DMS53 (cell line): Measurements from ENCODE around the gene GON7.
A peak's percentile ranks its signal among the peaks of the same experiment; 100 is the strongest.
"Not testable (repeated sequence)": the region's sequence is repeated elsewhere in the genome, so short reads cannot be mapped to it uniquely, and the experiment has no call there.

ENCODE experiments used
- DNase-seq: peaks from one replicate; lab custom pipeline; 2025; lab: John Stamatoyannopoulos, UW

Gene GON7, protein sequence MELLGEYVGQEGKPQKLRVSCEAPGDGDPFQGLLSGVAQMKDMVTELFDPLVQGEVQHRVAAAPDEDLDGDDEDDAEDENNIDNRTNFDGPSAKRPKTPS

DNA sequence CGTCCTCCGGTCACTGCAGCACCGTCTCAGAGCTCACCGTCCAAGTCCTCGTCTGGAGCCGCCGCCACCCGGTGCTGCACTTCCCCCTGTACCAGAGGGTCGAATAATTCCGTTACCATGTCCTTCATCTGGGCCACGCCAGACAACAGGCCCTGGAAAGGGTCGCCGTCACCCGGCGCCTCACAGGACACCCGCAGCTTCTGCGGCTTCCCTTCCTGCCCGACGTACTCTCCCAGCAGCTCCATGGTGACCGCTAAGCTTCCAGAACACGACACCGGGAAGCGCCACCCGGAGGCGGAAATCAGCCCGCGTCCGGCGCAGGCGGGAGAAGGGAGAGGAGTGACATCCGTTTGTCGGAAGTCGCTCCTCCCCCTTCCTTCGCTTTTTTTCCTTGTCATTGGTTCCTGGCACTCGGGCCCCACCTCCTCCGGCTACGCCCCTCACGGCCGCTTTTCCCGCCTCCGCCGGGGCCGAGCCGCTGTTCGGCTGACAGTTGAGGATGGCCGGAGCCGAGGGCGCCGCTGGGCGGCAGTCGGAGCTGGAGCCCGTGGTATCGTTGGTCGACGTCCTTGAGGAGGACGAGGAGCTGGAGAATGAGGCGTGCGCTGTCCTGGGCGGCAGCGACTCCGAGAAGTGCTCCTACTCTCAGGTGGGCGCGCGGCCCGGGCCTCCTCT is at the start of gene GON7, which contains the start of gene UBR7:
Gene GON7 (minus strand): TSS at position 273 of the 675 bp plus-strand sequence. CDS start 28 bp downstream, at position 245.
Gene UBR7 (plus strand): TSS at position 464 of the 675 bp plus-strand sequence. CDS start 36 bp downstream, at position 500.
- peak; percentile 97 for DNase-seq

DNA sequence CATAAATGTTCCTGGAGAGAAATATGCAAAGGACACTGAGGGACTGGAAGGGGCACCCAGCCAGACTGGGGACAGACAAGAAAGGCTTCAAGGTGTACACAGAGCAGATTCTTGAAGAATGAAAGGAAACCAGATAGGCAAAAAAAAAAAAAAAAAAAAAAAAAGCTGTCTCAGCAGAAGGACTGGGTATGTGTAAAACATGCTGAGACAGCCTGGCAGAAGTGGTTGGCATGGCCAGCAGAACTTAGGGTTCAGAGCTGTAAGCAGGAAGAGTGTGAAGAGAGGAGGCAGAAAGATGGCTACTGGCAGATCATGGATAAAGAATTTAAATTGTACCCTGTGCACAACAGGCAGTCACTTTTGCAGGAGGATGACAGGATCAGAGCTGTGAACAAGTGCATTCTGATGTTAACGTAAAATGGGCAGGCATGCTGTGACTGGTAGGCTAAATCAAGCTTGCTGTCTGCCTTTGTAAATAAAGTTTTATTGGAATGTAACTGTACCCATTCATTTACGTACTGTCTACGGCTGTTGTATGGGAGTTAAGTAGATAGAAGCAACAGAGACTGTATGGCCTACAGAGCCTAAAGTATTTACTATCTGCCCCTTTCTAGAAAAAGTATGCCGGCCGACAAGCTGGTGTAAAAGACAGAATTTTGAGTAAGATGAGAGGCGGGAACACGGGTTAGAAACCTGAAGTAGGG is 42.4 kb upstream of the GON7 start:
- DNase-seq, result no peak

DNA sequence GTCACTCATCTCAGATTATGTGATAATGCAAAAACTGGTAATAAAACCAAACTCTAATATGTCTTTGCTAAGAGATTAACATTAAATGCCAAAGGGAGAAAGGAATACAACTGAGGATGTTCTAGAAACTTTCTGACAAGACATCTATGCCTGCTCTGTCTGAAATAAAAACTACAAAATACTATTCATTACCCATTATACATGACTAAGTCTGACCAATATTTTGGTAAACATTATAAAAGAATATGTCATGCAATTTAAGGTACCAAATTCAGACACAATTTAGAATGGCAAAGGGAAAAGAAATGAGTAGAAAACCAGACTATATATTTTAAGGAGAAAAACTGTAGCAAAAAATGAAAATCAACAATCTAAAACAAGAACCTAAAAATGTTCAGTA is 39.7 kb upstream of the GON7 start:
- no peak for DNase-seq

DNA sequence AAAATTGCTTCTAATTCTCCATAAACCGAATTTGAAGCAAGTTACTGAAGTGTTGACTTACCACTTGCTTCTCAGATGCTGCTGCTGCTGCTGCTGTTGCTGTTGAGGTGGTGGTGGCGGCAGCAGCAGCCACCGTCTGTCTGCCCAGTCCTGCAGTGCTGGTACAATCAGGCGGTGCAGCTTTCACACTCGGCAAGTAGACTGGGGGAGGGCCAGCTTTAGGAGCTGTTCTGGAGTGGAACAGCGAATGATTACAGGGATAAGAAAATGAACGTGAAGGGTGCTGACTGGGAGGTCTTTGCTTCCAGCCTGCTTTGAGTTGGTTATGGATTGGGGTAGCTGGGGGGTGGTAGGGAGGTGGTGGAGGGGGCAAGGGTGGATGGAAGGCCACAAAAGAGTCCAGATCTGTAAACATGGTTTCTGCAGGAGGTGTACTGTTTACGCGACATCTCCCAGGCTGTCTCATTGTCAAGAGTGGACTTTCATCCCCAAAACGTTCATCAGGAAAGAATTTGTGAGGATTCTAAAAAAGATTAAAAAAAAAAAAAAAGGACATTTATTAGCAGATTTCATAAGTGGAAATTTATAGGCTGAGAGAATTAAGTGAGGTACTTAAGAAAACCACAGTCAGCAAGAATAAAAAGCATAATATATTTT is 39.0 kb upstream of the GON7 start:
- DNase-seq, result no peak

DNA sequence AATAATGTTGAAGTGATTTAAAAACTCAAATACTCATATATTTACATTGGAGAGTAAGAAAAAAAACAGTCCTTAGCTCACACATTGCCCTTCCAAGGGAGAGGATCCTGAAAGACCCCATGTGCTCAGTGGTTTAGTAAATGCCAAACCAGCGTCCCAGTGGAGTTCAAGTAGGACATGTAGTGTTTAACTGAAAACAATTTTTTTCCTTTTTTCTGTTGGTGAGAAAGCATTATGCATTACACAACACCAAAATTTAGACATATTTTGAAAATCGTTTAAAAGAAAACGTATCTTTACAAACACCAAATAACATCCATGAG is 33.8 kb upstream of the GON7 start:
- DNase-seq, result no peak

DNA sequence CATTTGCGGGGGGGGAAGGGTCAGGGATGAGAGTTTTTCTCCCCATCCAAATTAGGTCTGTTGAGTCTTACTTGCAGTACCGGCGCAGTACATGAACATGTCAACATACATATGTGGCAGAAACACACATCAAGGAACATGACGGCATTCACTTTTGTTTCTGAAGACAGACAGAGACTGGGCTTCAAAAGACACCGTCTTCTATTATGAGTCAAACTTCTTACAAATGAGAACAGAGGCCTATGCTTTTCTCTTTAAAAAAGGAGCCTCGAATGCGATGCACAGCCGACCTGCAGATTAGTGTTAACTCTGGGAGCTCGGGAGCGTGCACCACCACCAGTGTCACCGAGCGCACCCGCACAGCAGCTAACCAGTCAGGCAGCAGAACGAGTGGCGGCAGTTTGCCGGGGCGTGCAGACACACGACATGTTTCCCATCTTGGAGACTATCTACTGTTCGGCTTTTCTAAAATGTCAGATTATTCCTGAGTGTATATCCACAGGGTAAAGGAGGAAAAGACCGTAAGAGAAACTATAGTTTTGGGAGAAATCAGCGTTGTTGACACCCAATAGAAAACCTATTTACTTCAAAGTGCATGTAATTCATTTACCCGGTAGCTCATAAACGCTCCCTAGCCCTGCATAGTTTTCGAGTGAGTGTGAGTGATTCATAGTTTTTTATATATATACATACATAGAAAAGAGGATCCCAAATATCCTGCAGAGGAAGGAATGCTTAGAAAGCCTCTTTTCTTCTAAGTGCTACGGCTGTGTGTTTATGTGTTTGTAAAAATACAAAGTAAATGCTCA is 33.2 kb upstream of the GON7 start:
- DNase-seq, result no peak

DNA sequence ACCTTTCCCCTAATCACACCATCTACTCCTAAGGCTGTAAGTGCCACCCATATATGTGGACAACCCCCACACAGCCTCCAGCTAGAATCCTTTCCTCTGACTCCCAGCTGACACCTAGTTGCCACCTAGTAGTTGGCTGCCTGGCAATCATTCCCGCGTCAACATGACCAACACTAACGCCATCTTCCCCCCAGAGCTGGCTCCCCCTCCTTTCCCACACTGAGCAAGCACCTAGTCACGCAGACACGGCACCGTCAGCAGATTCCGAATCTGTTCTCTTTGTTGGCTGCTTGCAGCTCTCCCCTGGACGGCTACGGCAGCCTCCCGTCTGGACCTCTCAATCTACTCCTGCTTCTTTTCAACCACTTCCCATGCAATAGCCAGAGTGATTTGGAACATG is 27.9 kb upstream of the GON7 start:
- peak; percentile 2 for DNase-seq

DNA sequence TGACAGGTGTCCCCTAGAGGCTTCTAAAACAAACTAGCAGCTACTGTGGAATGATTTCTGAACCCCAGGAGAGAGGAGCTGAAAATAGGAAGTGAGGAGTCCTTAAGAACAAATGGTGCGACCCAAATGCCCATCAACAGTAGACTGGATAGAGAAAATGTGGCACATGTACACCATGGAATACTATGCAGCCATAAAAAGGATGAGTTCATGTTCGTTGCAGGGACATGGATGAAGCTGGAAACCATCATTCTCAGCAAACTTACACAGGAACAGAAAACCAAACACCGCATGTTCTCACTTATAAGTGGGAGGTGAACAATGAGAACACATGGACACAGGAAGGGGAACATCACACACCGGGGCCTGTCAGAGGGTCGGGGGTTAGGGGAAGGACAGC is 26.2 kb upstream of the GON7 start:
- not testable (repeated sequence) for DNase-seq

DNA sequence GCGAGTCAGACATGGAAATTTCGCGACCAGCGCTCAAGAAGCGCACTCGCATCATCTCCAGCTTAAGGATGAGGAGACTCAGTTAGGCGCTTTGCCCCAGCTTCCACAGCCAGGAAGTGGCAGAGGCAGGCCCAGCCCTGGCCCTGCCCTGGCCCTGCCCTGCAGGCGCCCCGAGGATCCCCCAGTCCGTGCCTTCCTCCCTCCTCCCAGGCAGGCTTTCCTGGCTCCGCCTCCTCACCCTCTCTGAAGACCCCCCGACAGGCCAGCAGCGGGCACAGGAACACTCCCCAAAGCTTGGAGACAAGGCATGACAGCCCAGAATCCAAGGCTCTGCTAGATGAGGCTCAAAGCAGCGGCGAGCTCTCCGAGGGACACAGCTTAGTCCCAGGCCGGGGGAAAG is 25.3 kb upstream of the GON7 start:
- DNase-seq, result peak; percentile 9

DNA sequence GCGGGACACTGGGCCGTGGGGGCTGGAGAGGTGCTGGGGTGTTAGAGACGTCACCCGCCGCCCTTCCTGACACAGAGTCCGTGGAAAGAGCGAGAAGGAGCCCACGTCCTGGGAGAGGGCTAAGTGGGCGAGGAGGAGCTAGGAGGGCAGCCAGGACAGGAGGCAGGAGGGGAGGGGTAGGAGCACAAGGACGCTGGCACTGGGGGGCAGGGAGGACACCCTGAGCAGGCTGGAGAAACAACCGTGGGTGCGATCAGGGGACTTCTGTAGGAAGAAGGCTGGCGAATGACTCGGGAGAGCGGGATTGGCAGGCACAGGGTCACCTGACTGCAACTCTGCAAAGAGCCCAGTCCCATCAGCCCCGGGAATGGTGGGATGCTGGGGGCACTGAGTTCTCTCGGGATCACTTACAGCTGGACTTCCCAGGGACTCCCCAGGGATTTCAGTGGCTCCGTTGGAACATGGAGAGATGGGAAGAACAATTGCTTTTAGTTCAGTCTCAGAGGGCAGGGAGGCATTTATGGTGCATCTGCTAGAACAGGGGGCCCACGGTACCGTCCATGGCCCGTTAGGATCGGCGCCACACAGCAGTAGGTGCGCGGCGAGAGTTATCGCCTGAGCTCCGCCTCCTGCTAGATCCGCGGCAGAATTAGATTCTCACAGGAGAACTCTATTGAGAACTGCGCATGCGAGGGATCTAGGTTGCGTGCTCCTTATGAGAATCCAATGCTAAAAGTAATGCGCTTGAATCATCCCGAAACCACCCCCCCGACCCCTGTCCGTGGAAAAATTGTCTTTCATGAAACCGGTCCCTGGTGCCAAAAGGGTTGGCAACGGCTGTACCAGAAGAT is 24.5 kb upstream of the GON7 start:
- DNase-seq, result peak; percentile 68

DNA sequence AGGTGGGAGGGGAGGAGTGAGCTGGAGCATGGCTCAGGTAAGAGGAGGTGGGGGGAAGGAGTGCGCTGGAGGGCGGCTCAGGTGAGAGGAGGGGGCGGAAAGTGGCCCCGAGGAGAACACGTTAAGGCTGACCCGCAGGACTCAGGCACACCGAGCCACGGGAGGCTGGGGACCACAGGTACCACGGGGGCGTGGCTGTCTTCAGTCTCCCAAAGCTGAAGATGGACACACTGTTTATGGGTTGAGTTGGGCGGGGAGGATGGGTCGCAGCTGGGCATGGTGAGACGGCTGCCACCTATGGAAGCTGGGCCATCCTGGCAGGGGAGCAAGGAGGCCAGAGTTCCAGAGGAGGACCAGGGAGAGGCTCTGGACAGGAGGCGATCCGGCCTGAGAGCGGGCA is 23.7 kb upstream of the GON7 start:
- no peak for DNase-seq

DNA sequence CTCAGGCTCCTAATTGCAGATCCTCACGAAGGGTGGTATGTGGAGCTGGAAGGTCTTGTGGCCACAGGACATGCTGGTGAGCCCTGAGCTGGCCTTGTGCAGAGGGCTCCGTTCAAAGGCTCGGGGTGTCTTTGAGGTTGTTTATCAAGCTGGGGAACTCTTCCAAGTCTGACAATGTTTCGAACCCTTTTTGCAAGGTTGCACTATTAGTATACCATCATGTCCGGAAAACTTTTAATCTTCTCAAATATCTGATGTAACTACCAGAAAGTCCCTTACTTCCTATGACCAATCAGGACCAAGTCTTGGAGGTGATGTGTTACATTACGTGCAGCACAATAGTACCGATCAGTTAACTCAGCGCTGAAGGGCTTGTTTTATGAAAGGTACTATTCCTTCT is 21.7 kb upstream of the GON7 start:
- no peak for DNase-seq

DNA sequence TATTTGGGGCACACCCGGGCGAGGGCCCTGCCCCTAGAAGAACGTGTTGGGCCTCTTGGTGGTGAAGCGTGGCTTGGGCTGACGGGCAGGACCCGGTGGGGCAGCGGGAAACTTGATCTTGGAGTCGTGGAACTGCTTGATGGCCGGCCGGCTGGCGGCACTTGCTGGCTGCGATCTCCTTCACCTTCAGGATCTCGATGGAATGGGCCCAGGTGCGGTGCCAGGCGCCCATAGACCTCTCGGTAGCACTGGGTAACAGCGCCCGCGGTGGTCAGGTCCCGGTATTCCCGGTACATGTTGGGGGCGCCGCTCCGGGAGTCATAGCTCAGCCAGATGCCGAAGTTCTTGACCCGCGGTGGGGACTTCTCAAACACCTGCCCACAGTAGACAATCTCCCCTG is 16.7 kb upstream of the GON7 start:
- DNase-seq, result no peak

DNA sequence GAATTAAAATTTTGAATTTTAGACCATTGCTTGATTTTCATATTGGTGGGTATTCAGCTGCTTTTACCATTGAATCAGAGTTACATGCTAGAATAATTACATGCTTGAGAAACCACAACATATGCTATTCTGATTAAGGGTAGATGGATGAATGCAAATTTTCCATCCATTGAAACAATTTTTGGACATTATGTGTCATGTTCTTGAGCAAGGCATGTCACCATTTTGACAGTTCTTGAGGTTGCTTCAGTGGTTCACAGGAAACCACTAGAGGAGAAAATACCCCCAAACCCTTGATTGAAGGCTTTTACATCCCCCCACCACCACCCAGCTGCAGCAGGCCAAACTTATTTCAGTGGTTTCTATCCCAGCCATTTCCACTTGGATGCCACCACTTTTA is 13.6 kb upstream of the GON7 start:
- no peak for DNase-seq

DNA sequence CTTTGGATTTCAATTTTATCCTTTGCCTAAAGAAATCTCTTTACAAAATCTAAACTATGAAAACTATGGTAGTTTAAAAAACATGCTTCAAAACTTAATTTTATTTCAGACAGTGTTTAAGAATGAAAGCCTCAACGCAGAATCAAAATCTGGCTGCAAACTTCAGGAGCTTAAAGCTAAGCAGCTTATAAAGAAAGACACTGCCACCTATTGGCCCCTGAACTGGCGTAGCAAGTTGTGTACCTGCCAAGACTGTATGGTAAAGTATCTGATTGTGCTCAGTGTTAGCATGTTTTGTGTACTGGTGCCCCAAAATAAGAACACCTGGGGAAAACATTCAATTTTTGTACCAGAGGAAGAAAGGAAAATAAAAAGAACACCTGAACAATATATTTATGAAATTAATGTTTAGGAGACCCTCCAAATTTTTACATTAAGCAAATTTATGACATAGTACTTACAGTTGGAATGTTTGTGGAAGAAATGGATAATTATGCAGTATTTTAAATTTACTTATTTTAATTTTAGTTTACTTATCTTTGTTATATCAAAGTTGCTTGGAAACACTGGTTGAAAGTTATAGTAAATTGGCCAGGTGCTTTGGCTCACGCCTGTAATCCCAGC is 12.3 kb upstream of the GON7 start:
- peak; percentile 73 for DNase-seq

DNA sequence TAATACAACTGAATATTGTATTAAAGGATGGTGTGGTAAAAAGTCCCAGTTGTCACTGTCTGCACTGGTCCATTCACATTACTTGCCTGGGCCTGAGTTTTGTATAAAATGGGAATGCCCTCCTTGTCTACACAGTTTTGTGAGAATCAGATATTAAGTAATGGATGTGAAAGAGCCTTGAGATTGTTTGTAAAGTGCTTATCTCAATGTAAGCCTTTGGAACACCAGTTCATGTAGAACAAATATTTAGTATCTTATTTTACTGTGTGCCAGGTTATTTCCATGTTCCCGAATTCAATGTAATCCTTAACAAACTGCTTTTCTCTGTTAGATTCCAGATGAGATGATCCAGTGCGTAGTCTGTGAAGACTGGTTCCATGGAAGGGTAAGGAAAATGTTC is 7.7 kb upstream of the GON7 start:
- no peak for DNase-seq

DNA sequence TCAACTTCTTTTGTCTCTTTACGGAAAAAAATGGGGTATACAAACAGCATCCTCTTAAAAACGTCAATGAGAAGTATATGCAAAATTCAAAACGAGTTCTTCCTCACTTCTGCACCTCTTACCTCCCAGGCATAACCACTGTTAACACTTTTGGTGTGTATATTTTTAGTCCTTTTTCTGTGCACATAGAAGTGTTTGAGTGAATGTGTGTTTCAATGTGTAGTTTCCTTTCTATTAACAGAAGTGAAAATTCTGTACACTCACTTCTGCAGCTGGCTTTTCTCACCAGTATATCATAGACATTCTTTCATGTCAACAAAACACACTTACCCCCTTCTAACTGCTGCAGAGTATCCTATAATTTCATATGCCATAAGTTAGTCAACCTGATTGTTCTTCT is 5.6 kb upstream of the GON7 start:
- no peak for DNase-seq

DNA sequence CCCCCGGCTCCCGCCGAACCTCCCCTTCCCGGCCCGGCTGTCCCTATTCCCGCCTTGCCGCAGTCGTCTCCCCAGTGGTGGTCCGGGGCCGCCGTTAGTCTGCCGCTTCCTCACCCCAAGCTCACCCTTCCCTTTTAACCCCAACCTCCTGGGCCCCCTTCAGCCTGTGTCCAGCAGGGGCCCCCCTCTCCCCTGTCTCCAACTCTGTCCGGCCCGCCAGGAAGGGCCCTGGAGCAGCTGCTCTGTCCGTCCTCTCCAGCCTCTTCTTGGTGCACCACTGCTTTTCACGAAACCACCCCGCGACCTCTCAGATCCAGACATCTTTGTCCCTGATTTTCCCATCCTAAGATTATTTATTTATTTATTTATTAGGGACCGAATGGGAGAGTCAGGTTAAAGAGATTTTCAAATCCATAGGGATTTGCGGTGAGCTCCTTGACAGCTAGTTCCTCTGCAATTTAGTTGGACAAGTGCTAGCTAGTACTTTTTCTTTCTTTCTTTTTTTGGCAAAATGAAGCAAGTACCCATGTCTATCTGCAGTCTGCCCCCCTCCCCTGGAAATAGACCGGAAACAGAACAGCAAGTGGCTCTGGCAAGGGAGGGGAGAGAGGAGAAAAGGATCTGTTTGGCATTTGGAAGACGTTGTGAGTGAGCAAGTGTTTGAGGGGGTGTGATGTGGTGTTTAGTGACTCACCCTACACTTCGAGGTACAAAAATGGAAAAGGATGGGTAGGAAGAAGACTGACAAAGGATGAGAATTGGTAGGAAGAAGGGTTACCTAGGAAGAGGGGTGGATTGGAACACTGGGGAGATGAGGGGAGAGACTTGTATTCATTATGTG is 823 bp upstream of the GON7 start:
- DNase-seq, result peak; percentile 61

DNA sequence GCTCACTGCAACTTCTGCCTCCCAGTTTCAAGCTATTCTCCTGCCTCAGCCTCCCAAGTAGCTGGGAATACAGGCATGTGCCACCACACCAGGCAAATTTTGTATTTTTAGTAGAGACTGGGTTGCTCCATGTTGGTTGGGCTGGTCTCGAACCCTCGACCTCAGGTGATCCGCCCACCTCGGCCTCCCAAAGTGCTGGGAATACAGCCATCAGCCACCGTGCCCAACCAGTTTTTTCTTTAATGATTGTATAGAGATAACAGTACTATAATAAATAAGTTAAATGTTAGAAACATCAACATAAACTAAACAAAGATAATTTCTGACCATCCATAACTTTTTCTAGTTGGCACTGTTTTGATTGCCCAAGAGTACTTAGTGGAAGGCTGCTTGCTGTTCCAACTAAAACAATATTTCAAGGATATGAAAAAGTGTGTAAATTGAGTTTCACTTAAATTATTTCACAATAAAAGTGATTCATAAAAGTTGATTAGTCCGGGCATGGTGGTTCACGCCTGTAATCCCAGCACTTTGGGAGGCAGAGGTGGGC is 5.6 kb downstream of the GON7 start:
- no peak for DNase-seq

DNA sequence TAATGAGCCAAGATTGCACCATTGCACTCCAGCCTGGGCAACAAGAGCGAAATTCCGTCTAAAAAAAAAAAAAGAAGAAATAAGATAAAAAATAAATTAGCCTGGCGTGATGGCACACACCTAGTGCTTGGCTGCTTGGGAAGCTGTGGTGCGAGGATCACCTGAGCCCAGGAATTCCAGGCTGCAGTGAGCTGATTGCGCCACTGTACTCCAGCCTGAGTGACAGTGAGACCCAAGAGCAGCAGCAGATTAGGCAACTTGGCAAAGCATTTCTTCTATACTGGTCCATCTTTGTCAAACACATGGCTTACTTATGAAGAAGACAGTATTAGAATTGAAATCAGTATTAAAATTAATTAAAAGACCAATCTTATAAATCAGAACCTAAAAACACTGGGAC is 6.3 kb downstream of the GON7 start:
- no peak for DNase-seq
